Adipose tissue (tissue), 3 donors: ENCODE data around the gene TNS1. TPM values are rescaled to one million over a fixed set of nuclear protein-coding genes. Genes with fewer than 3 reads are reported as not detected.

ENCODE experiments used
- polyA plus RNA-seq, 3 donors: library from polyadenylated mRNA; stranded (reverse); fragments of 200-250 nt; gene quantifications; one replicate each; pipeline ENCODE4 v1.2.3, GENCODE V29; 2013
- donor health status: healthy with polysubstance abuse.
- donor health status: Bipolar disorder and iron deficiency.
- donor health status: healthy.

The TNS1 gene
- polyA plus RNA-seq, 3 donors = 39.8 to 245 (median 171) TPM

Other genes with a start within 250 kb of the TNS1 start
- gene RUFY4, start 66.3 kb upstream of the TNS1 start, polyA plus RNA-seq = under 1 TPM in 2 of 3 donors, not detected in 1; 0.07 to 0.40 TPM
- gene CXCR2, start 123.0 kb upstream of the TNS1 start, polyA plus RNA-seq = 10 to 100 TPM in 1 of 3 donors, 1 to 10 TPM in 1, under 1 TPM in 1; 0.20 to 10.8 (median 8.1) TPM
- 1 to 10 TPM in 2 of 3 donors, under 1 TPM in 1; 0.09 to 7.9 (median 6.6) TPM for gene CXCR1, start 164.0 kb upstream of the TNS1 start, polyA plus RNA-seq
- gene ARPC2, start 214.2 kb upstream of the TNS1 start, polyA plus RNA-seq = 100 to 1,000 TPM in 2 of 3 donors, 10 to 100 TPM in 1; 65.3 to 309 (median 256) TPM